Measurements from ENCODE around the gene SHLD2.
"Not testable (repeated sequence)": the region's sequence is repeated elsewhere in the genome, so short reads cannot be mapped to it uniquely, and the experiment has no call there.

DNA sequence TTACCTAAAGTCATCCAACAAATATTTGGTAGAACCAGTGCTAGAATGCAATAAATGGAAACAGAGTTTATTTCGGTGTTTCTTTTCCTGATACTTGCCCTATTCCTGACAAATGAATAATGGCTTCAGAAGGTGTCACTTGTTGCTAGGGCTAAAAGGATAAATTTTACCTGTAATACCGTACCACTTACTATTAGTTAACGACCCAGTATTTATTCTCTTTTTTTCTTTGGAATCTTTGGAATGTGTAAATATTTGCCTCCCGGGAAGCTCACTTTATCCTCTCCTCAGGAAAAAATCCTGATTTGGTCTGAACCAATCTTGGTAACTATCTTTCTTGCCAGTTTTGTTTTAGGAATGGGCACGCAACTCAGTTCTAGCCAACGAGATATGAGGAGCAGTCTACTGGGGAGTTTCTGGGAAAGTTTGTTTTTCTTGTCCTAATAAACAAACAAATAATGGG, 144.4 kb downstream of the SHLD2 start:
- TF ChIP-seq TAF1 (IDR thresholded peaks at IDR 0.05; ENCODE audit: borderline replicate concordance, low read depth, low read length); POLR2A (IDR thresholded peaks at IDR 0.05; ENCODE audit: low read depth, low read length); POLR2AphosphoS5 (IDR thresholded peaks at IDR 0.05; ENCODE audit: low read depth, low read length): not testable (repeated sequence)

Data from GM12892 (cell line).